ENCODE measurements around the gene CHRNB2.

DNA sequence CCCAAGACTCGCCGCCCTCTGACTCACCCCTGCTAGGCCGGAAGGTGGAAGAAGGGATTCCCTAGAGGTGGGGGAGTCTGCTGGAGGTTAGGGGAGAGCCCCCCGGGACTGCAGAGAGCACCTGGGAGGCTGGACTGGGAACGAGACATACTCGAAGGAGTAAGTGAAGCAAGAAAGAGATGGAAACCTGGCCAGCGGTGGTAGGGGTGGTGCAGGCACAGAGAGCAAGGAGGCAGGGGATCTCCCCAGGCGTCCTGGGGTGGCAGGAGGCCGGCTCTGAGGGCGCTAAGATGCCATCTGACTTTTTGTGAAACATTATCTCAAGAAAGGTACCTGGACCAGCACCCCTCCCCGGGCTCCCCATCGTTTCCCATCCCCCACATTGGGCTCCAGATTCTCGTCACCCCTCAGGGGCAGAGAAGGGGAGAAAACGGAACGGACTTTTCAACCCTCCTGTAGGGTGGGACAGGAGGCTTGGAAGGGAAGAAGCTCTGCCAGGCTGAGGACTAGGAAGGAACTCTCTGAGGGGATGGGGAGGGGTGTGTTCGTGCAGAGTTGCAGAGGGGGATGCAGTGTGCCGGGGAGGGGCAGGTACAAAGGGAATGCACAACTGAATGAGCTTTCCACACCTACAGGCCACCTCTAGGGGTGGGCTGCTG is 708 bp downstream of the CHRNB2 start:
- TF ChIP-seq CTCF (IDR thresholded peaks at IDR 0.05; ENCODE audit: insufficient read depth, low read length, poor library complexity, severe bottlenecking) (no peak), EZH2phosphoT487 (conservative IDR thresholded peaks at IDR 0.05; ENCODE audit: low read length) (no peak)
